ENCODE data around the gene OR2T3.
"Not testable (repeated sequence)": the region's sequence is repeated elsewhere in the genome, so short reads cannot be mapped to it uniquely, and the experiment has no call there.

The OR2T3 gene

GRCh38 chr1:248481686-248482579 is 8.8 kb downstream of the OR2T3 start:
- not testable (repeated sequence) for H3K4me3 ChIP-seq (ENCODE audit: low read length); H3K4me2 ChIP-seq (ENCODE audit: low read length); H3K9me3 ChIP-seq (replicated peaks; ENCODE audit: low read length); H3K9ac ChIP-seq (ENCODE audit: low read depth, low read length); H3K4me1 ChIP-seq (ENCODE audit: control insufficient read depth, insufficient read depth, low read length); H3K36me3 ChIP-seq (ENCODE audit: insufficient read depth, low read length); H3K27me3 ChIP-seq (ENCODE audit: control insufficient read depth, insufficient read depth, low read length)

- not testable (repeated sequence) for H3K4me2 ChIP-seq (ENCODE audit: low read length); H3K9me3 ChIP-seq (replicated peaks; ENCODE audit: low read length)
Observed at GRCh38 chr1:248488289-248488688, 15.1 kb downstream of the OR2T3 start, which contains the start of gene OR2T5. OR2T5 (plus strand) TSS chr1:248488589; CDS start chr1:248488589, 0 bp downstream.

DNA sequence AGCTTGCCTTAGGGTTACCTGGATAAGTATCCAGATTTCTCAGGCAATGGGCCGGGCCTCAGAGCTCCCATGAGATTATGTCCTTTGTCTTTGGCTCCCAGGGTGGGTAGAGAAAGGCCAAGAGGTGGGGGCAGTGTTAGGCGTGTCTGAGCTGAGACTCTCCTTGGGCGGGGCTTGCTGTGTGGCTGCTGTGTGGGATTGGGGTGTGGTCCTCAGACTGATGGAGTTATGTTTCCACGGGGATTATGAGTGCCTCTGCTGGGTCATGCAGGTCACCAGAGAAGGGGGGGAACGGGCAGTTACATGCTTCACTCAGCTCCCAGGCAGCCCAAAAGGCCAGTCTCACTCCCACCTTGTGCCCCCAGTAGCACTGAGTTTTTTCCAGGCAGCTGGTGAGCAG is 23.5 kb downstream of the OR2T3 start:
- H3K27me3 ChIP-seq (ENCODE audit: control insufficient read depth, insufficient read depth, low read length); H3K4me2 ChIP-seq (ENCODE audit: low read length); H3K4me3 ChIP-seq (ENCODE audit: low read length); H3K9ac ChIP-seq (ENCODE audit: low read depth, low read length); H3K36me3 ChIP-seq (ENCODE audit: insufficient read depth, low read length); H3K9me3 ChIP-seq (replicated peaks; ENCODE audit: low read length); H3K4me1 ChIP-seq (ENCODE audit: control insufficient read depth, insufficient read depth, low read length): not testable (repeated sequence)

More at GRCh38 chr1:248488289-248488688, 15.1 kb downstream of the OR2T3 start, which contains the start of gene OR2T5:
- H3K9ac ChIP-seq (ENCODE audit: low read depth, low read length); H3K27me3 ChIP-seq (ENCODE audit: control insufficient read depth, insufficient read depth, low read length); H3K4me1 ChIP-seq (ENCODE audit: control insufficient read depth, insufficient read depth, low read length); H3K36me3 ChIP-seq (ENCODE audit: insufficient read depth, low read length); H3K4me3 ChIP-seq (ENCODE audit: low read length): not testable (repeated sequence)

DNA sequence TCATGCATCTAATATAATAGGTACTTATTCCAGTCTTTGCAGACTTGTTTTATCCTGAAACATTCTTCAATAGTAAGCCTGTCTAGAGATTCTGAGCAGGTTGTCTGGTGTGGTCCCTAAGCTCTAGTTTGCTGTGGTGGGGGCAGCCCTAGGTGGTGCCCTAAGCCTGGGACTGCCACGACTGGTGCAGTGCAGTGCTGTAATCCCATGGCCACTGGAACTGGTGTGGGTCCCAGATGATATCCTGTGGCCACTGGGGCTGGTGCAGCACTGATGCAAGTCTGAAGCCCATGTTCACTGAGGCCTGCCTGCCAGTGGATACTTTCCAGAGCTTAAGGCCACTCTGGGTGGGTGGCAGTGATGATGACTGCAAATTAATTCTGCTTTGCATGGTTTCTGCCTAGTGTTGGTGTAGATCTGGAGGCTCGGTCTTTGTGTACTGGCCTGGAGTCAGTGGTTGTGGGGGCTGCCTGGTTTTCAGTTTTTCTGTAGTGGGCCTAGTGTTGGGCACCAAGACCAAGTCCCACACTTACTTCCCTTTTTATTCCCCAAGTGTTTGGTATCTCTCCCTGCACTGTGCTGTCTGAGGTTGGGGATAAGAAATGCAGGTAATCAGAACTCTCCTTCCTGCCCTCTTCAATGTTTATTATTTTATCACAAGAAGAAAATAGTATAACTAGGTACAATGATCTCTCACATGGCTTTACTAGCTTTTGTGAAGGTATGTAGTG is 27.3 kb downstream of the OR2T3 start:
- not testable (repeated sequence) for H3K36me3 ChIP-seq (ENCODE audit: insufficient read depth, low read length); H3K4me1 ChIP-seq (ENCODE audit: control insufficient read depth, insufficient read depth, low read length)

DNA sequence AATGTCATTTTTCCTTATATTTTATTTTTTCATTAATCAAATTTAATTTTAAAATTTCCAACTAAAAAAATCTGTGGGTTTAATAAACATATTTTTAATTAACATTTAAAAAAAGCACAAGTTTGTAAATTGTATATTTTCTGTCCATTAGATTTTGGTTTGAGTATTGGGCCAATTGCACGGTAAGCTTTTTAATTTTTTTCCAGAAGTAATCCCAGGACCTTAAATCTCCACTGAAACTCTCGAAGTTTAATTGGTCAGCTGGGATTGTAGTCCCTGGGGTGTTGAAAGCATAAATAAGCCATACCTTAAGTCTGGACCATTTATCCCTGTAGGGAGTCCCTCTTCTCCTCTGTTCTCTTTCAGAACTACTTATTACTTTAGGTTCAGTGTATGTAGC is 34.6 kb downstream of the OR2T3 start, which contains the start of gene OR2G6:
OR2G6 (plus strand) TSS at position 301 of the 400 bp plus-strand sequence. CDS start 13,574 bp downstream, outside the sequence.
- H3K9ac ChIP-seq (ENCODE audit: low read depth, low read length); H3K4me1 ChIP-seq (ENCODE audit: control insufficient read depth, insufficient read depth, low read length); H3K4me2 ChIP-seq (ENCODE audit: low read length); H3K27me3 ChIP-seq (ENCODE audit: control insufficient read depth, insufficient read depth, low read length); H3K9me3 ChIP-seq (replicated peaks; ENCODE audit: low read length); H3K36me3 ChIP-seq (ENCODE audit: insufficient read depth, low read length); H3K4me3 ChIP-seq (ENCODE audit: low read length): not testable (repeated sequence)

More for the DNA sequence above, 27.3 kb downstream of the OR2T3 start:
- not testable (repeated sequence) for H3K4me2 ChIP-seq (ENCODE audit: low read length); H3K9me3 ChIP-seq (replicated peaks; ENCODE audit: low read length); H3K9ac ChIP-seq (ENCODE audit: low read depth, low read length); H3K4me3 ChIP-seq (ENCODE audit: low read length); H3K27me3 ChIP-seq (ENCODE audit: control insufficient read depth, insufficient read depth, low read length)

DNA sequence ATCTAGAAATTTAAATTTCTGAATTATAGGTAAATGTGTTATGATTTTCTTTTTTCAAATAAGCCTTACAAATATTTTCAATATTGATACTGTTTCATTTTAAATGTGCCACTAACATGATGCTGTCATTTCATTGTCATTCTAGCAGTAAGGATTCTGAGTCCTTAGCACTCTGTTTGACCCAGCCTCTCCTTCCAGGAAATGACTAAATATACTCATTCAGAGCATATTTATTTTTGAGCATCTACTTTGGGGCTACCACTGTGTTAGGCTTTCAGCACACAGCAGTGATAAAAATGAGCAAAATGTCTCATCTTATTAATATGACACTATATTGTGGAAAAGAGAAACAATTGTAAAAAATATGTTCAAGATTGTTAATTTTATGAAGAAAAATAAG is 37.1 kb downstream of the OR2T3 start:
- not testable (repeated sequence) for H3K9me3 ChIP-seq (replicated peaks; ENCODE audit: low read length); H3K4me3 ChIP-seq (ENCODE audit: low read length); H3K4me2 ChIP-seq (ENCODE audit: low read length); H3K27me3 ChIP-seq (ENCODE audit: control insufficient read depth, insufficient read depth, low read length); H3K4me1 ChIP-seq (ENCODE audit: control insufficient read depth, insufficient read depth, low read length); H3K9ac ChIP-seq (ENCODE audit: low read depth, low read length); H3K36me3 ChIP-seq (ENCODE audit: insufficient read depth, low read length)

DNA sequence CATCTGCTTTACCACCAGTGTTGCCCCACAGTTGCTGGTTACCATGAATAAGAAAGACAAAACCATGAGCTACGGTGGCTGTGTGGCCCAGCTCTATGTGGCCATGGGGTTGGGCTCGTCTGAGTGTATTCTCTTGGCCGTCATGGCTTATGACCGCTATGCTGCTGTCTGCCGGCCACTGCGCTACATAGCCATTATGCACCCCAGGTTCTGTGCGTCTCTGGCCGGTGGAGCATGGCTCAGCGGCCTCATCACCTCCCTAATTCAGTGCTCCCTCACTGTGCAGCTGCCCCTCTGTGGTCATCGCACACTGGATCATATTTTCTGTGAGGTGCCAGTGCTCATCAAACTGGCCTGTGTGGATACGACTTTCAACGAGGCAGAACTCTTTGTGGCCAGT is 48.7 kb downstream of the OR2T3 start:
- Histone ChIP-seq H3K27me3 (ENCODE audit: control insufficient read depth, insufficient read depth, low read length) (no peaks in the 10 kb centered on the region), H3K4me2 (ENCODE audit: low read length) (no peak overlapping the region), H3K9me3 (replicated peaks; ENCODE audit: low read length) (no peaks in the 10 kb centered on the region), H3K9ac (ENCODE audit: low read depth, low read length) (no peak overlapping the region), H3K4me1 (ENCODE audit: control insufficient read depth, insufficient read depth, low read length) (no peaks in the 10 kb centered on the region), H3K36me3 (ENCODE audit: insufficient read depth, low read length) (no peaks in the 10 kb centered on the region), H3K4me3 (ENCODE audit: low read length) (no peak overlapping the region)

Measured in skeletal muscle satellite cell (primary cell).